A549 (cell line): ENCODE data around the gene MRPS33. TPM values are rescaled to one million over a fixed set of nuclear protein-coding genes. Genes with fewer than 3 reads are reported as not detected.
A peak's percentile ranks its signal among the peaks of the same experiment; 100 is the strongest.

Source experiments
- ATAC-seq, 2 experiments: fragments of 200-7000 bp in 1 of 2; fragments of >200 bp in 1 of 2; cut with Nextera tagmentation in 1 of 2; cut with Tn5 transposase in 1 of 2; 3 replicates each; pipeline versions ENCODE4 v1.8.0 to v1.9.1; 2018 to 2020; ENCODE audit warnings: mild to moderate bottlenecking in 1 of 2, moderate library complexity in 1 of 2
- CTCF ChIA-PET: fragments of 300-600 bp; sonication (Branson Sonifier 250); formaldehyde crosslinking; extraction: SDS; loops from one replicate; lab custom pipeline; 2021; ENCODE audit warnings: antibody characterized with exemption, inconsistent platforms; lab: Yijun Ruan, JAX
- POLR2A ChIA-PET: fragments of 350-600 bp; formaldehyde crosslinking; extraction: SDS; loops from one replicate; lab custom pipeline; 2021; ENCODE audit warnings: antibody characterized with exemption, inconsistent platforms; lab: Yijun Ruan, JAX
- DNase-seq, 2 experiments: peaks; one replicate each; pipeline versions ENCODE4 v3.0.0 to v3.0.0-alpha.2; 2011 to 2016; ENCODE audit warnings: low read depth in 1 of 2, low spot score in 1 of 2
- FAIRE-seq: peaks from 2 replicates; lab custom pipeline; 2011; peaks lifted over from hg19 to GRCh38; lab: Jason Lieb, UNC
- H3K27ac ChIP-seq, 2 experiments: fragments of >200 bp; sonication (Bioruptor Twin); formaldehyde crosslinking; 3 replicates each; pipeline ENCODE4 v1.5.1; 2016 to 2017
- H3K4me1 ChIP-seq: fragments of >200 bp; sonication (Bioruptor Twin); formaldehyde crosslinking; 3 replicates; pipeline ENCODE4 v1.6.1; 2016
- H3K4me2 ChIP-seq: fragments of >200 bp; sonication (Bioruptor Twin); formaldehyde crosslinking; 3 replicates; pipeline ENCODE4 v1.6.1; 2016
- H3K4me3 ChIP-seq: fragments of >200 bp; sonication (Bioruptor Twin); formaldehyde crosslinking; 3 replicates; pipeline ENCODE4 v1.5.1; 2016
- H3K9me3 ChIP-seq: fragments of >200 bp; sonication (Bioruptor Twin); formaldehyde crosslinking; 3 replicates; pipeline ENCODE4 v1.6.1; 2016
- ATOH8 ChIP-seq: fragments of 250-450 bp; sonication (Bioruptor Pico); IDR thresholded peaks from 2 replicates; pipeline ENCODE4 v1.5.0; 2020; ENCODE audit warnings: low read depth, mild to moderate bottlenecking, moderate library complexity
- BCL3 ChIP-seq: fragments of >200 bp; sonication (Bioruptor Twin); formaldehyde crosslinking; IDR thresholded peaks from 3 replicates; pipeline ENCODE4 v1.6.1; 2016
- CBX8 ChIP-seq: fragments of 200-600 bp; sonication (generic); IDR thresholded peaks from 2 replicates; pipeline ENCODE4 v1.6.1; 2016
- CHD2 ChIP-seq: fragments of 150-350 bp; IDR thresholded peaks from 2 replicates; pipeline ENCODE4 v1.6.1; 2014; ENCODE audit warnings: low read length; ENCODE audit not compliant: partially characterized antibody
- CTCF ChIP-seq: fragments of >200 bp; sonication (Bioruptor Twin); formaldehyde crosslinking; IDR thresholded peaks from 3 replicates; pipeline ENCODE4 v1.5.1; 2016
- E2F6 ChIP-seq: IDR thresholded peaks from 2 replicates; pipeline ENCODE4 v1.6.1; 2012; ENCODE audit warnings: low read depth, borderline replicate concordance
- EHF ChIP-seq: fragments of 250-450 bp; sonication (Bioruptor Pico); IDR thresholded peaks from 2 replicates; pipeline ENCODE4 v1.5.0; 2020; ENCODE audit warnings: mild to moderate bottlenecking
- ESRRA ChIP-seq: fragments of 150-350 bp; IDR thresholded peaks from 2 replicates; pipeline ENCODE4 v1.6.1; 2014; ENCODE audit warnings: mild to moderate bottlenecking, low read length, borderline replicate concordance
- FOXS1 ChIP-seq: fragments of 250-450 bp; sonication (Bioruptor Pico); IDR thresholded peaks from 2 replicates; pipeline ENCODE4 v1.5.0; 2020; ENCODE audit warnings: mild to moderate bottlenecking, moderate library complexity
- GATA3 ChIP-seq: IDR thresholded peaks from 2 replicates; pipeline ENCODE4 v1.6.1; 2012; ENCODE audit warnings: borderline replicate concordance
- HDAC2 ChIP-seq: fragments of 200-600 bp; sonication (generic); IDR thresholded peaks from 2 replicates; pipeline ENCODE4 v1.6.1; 2016
- HES2 ChIP-seq: fragments of >200 bp; sonication (Bioruptor Twin); formaldehyde crosslinking; IDR thresholded peaks from 2 replicates; pipeline ENCODE4 v1.6.1; 2016
- HOXA7 ChIP-seq: fragments of 250-450 bp; sonication (Bioruptor Pico); IDR thresholded peaks from 2 replicates; pipeline ENCODE4 v1.5.0; 2020; ENCODE audit warnings: mild to moderate bottlenecking, moderate library complexity
- HOXB13 ChIP-seq: fragments of 250-450 bp; sonication (Bioruptor Pico); IDR thresholded peaks from 2 replicates; pipeline ENCODE4 v1.5.0; 2020; ENCODE audit warnings: low read depth, mild to moderate bottlenecking, moderate library complexity
- JUNB ChIP-seq: fragments of >200 bp; sonication (Bioruptor Twin); formaldehyde crosslinking; IDR thresholded peaks from 2 replicates; pipeline ENCODE4 v1.6.1; 2016
- KDM5A ChIP-seq: fragments of 200-600 bp; sonication (generic); IDR thresholded peaks from 2 replicates; pipeline ENCODE4 v1.6.1; 2016; ENCODE audit warnings: antibody characterized with exemption, mild to moderate bottlenecking
- MAZ ChIP-seq: fragments of 150-350 bp; IDR thresholded peaks from 2 replicates; pipeline ENCODE4 v1.6.1; 2014; ENCODE audit warnings: antibody characterized with exemption, low read depth, low read length, borderline replicate concordance
- PBX3 ChIP-seq: IDR thresholded peaks from 2 replicates; pipeline ENCODE4 v1.6.1; 2012
- POLR2A ChIP-seq: IDR thresholded peaks from 2 replicates; pipeline ENCODE4 v1.6.1; 2012; ENCODE audit warnings: mild to moderate bottlenecking, low read length
- POLR2AphosphoS2 ChIP-seq: conservative IDR thresholded peaks from 2 replicates; pipeline ENCODE4 v1.6.1; 2012; ENCODE audit warnings: low read length, improper control_type of control experiment, inconsistent platforms
- RAD21 ChIP-seq, 2 experiments: fragments of >200 bp in 1 of 2; sonication (Bioruptor Twin) in 1 of 2; formaldehyde crosslinking in 1 of 2; IDR thresholded peaks in 1 of 2; conservative IDR thresholded peaks in 1 of 2; 2 replicates in 1 of 2; 3 replicates in 1 of 2; pipeline ENCODE4 v1.6.1; 2012 to 2018; ENCODE audit warnings: inconsistent platforms in 1 of 2
- RARB ChIP-seq: fragments of 250-450 bp; sonication (Bioruptor Pico); IDR thresholded peaks from 2 replicates; pipeline ENCODE4 v1.8.0; 2021; ENCODE audit warnings: mild to moderate bottlenecking, moderate library complexity
- RCOR1 ChIP-seq: fragments of 150-350 bp; IDR thresholded peaks from 2 replicates; pipeline ENCODE4 v1.6.1; 2014; ENCODE audit warnings: antibody characterized with exemption, low read length, low read depth
- RFX5 ChIP-seq: fragments of 450-650 bp; IDR thresholded peaks from 2 replicates; pipeline ENCODE4 v1.7.1; 2014; ENCODE audit warnings: antibody characterized with exemption, mild to moderate bottlenecking, moderate library complexity
- TFCP2L1 ChIP-seq: fragments of 250-450 bp; sonication (Bioruptor Pico); IDR thresholded peaks from 2 replicates; pipeline ENCODE4 v1.5.0; 2021; ENCODE audit warnings: mild to moderate bottlenecking
- TP53 ChIP-seq: fragments of 250-450 bp; sonication (Bioruptor Pico); IDR thresholded peaks from 2 replicates; pipeline ENCODE4 v1.5.0; 2021; ENCODE audit warnings: mild to moderate bottlenecking, moderate library complexity
- USF2 ChIP-seq: fragments of 450-650 bp; IDR thresholded peaks from 2 replicates; pipeline ENCODE4 v1.6.1; 2014; ENCODE audit warnings: antibody characterized with exemption
- ZC3H11A ChIP-seq: fragments of 450-650 bp; IDR thresholded peaks from 2 replicates; pipeline ENCODE4 v1.6.1; 2014; ENCODE audit warnings: antibody characterized with exemption, mild to moderate bottlenecking
- ZNF302 ChIP-seq: fragments of 250-450 bp; sonication (Bioruptor Pico); IDR thresholded peaks from 2 replicates; pipeline ENCODE4 v1.9.0; 2021; ENCODE audit warnings: inconsistent platforms, mild to moderate bottlenecking, moderate library complexity
- ZSCAN20 ChIP-seq: fragments of 250-450 bp; sonication (Bioruptor Pico); IDR thresholded peaks from 2 replicates; pipeline ENCODE4 v1.8.0; 2022; ENCODE audit warnings: mild to moderate bottlenecking, moderate library complexity
- WGBS: methylation state at CpG from one replicate; pipeline ENCODE4 v1.1.6; 2017; ENCODE audit errors: missing lambda C conversion rate; 5-methylcytosine and 5-hydroxymethylcytosine counted together
- polyA minus RNA-seq: library from RNA; depleted of rRNA, polyadenylated mRNA; stranded (reverse); fragments of >200 nt; gene quantifications from 2 replicates; pipeline ENCODE4 v1.2.3, GENCODE V29; 2011; rRNA and poly(A)+ RNA removed
- polyA plus RNA-seq, 4 experiments: library from polyadenylated mRNA; depleted of rRNA in 3 of 4; stranded (reverse); fragments of >200 nt; fragmentation: RNase III in 1 of 4; extraction: RNeasy Plus Mini Kit Qiagen cat#74134 plus additional on column Dnase treatment in 1 of 4; gene quantifications; 2 replicates in 3 of 4; 3 replicates in 1 of 4; pipeline ENCODE4 v1.2.3, GENCODE V29; 2011 to 2017

Gene MRPS33
- polyA plus RNA-seq (2011; rRNA removed) = 174 and 186 TPM in 2 replicates
- 51.8 and 61.1 TPM in 2 replicates for polyA plus RNA-seq (2012; cell fraction: cytosol; rRNA removed)
- polyA plus RNA-seq (2012; cell fraction: nucleus; rRNA removed) = 7.5 and 11.8 TPM in 2 replicates
- polyA plus RNA-seq (2017; fragmentation: RNase III; extraction: RNeasy Plus Mini Kit Qiagen cat#74134 plus additional on column Dnase treatment) = 120 to 132 TPM (median 125 TPM) in 3 replicates
- 17.2 and 25.7 TPM in 2 replicates for polyA minus RNA-seq

GRCh38 chr7:141014524-141015395 lies at the start of gene MRPS33:
Gene MRPS33 (minus strand): TSS chr7:141014952. CDS start chr7:141010633, 4,319 bp downstream.
- FAIRE-seq = no peak
- CTCF ChIA-PET = interaction anchor here (0.6 to 3.5 kb wide), 16 partner anchors 9 to 723 kb away, joined by 3 to 28 read pairs (median 3); partner anchors contain the start of gene SSBP1
- TF ChIP-seq KDM5A = no peak
- TF ChIP-seq POLR2A = peak; percentile 80
- TF ChIP-seq RCOR1 = no peak
- no peak for TF ChIP-seq HOXA7
- TF ChIP-seq CTCF = peak; percentile 61
- TF ChIP-seq ESRRA = no peak
- TF ChIP-seq ZSCAN20 (CRISPR knock-in tag) = no peak
- TF ChIP-seq PBX3 = peak; percentile 69; the same call in 1 of the 2 replicates
- TF ChIP-seq CHD2 = no peak
- no peak for TF ChIP-seq MAZ
- no peak for TF ChIP-seq EHF (CRISPR knock-in tag)
- TF ChIP-seq RFX5 = no peak
- 0 out of 2 replicates have a peak, but pooled peaks have one; percentile 13 for TF ChIP-seq GATA3
- TF ChIP-seq TP53 = 0 out of 2 replicates have a peak, but pooled peaks have one; percentile 18
- TF ChIP-seq JUNB = no peak
- TF ChIP-seq RAD21 (conservative IDR thresholded peaks at IDR 0.05 in 1 of 2, IDR thresholded peaks at IDR 0.05 in 1 of 2) = peak; percentile 14 to 50; a peak in 3 of 5 replicates
- TF ChIP-seq HES2 = no peak
- TF ChIP-seq TFCP2L1 = no peak
- TF ChIP-seq FOXS1 (CRISPR knock-in tag) = 0 out of 2 replicates have a peak, but pooled peaks have one; percentile 16
- TF ChIP-seq ATOH8 (CRISPR knock-in tag) = no peak
- no peak for TF ChIP-seq USF2
- TF ChIP-seq POLR2AphosphoS2 = no peak
- TF ChIP-seq HDAC2 = no peak
- no peak; the same call in 1 of the 2 replicates for TF ChIP-seq E2F6
- TF ChIP-seq ZNF302 = no peak
- peak; percentile 90 for TF ChIP-seq BCL3
- no peak for TF ChIP-seq ZC3H11A
- peak; percentile 39; the same call in 1 of the 2 replicates for TF ChIP-seq HOXB13 (CRISPR knock-in tag)
- no peak for TF ChIP-seq RARB (CRISPR knock-in tag)
- TF ChIP-seq CBX8 = no peak

More at GRCh38 chr7:141014524-141015395, at the start of gene MRPS33:
- Histone ChIP-seq H3K4me1 (peaks cover 13% of the 10 kb centered on the region), H3K4me3 (peak within 1 kb of the TSS; percentile 56), H3K4me2 (peak within 1 kb of the TSS; percentile 93), H3K9me3 (peaks cover 6% of the 10 kb centered on the region; the same call in 1 of the 3 replicates), H3K27ac (peak within 1 kb of the TSS; percentile 85 to 88)
- WGBS = 3% methylated on average over 24 of the region's 47 CpGs
- POLR2A ChIA-PET = interaction anchor here (0.5 to 2.1 kb wide), 16 partner anchors 10 to 723 kb away, joined by 3 to 15 read pairs (median 3); partner anchors contain the start of genes AGK, NDUFB2, SSBP1 and TMEM178B
- peak; percentile 98 to 100 for ATAC-seq
- DNase-seq = peak; percentile 97 to 98
